ENCODE measurements around the gene PRMT5.
"Not testable (repeated sequence)": the region's sequence is repeated elsewhere in the genome, so short reads cannot be mapped to it uniquely, and the experiment has no call there.

PRMT5 gene

DNA sequence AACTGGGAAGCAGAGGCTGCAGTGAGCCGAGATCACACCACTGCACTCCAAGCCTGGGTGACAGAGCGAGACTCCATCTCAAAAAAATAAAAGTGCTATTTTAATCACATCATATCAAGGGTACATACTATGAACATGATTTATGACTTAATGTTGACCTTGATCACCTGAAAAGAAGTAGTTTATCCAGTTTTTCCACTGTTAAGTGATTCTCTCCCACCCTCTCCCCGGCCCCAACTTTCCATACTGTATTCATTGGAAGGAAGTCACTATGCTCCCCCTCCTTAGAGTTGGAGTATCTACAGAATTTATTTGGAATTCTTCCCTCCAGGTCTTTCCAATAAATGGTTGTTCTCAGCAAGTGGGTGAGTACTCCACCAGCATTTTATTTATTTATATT lies 3.0 kb upstream of the PRMT5 start:
- no peak for DNase-seq (ENCODE audit: low read depth)

DNA sequence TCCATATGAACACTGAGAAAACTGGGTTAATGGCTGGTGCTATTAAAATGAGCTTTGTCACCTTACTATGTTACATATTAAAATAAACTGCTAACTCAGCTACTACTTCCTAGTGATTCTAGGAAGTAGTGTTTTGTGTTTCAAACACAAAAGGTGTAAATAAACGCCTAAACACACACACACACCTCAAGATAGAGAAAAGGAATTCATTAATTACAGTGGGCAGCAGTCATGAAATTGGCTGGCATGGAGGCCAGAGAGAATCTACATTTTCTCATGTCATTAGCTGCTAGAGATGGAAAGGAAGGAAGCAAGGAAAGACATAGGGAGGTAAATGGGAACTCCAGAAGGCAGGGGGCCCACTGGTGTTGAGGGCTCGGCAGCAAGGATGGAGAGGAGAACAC lies 787 bp upstream of the PRMT5 start:
- no peak for DNase-seq (ENCODE audit: low read depth)

DNA sequence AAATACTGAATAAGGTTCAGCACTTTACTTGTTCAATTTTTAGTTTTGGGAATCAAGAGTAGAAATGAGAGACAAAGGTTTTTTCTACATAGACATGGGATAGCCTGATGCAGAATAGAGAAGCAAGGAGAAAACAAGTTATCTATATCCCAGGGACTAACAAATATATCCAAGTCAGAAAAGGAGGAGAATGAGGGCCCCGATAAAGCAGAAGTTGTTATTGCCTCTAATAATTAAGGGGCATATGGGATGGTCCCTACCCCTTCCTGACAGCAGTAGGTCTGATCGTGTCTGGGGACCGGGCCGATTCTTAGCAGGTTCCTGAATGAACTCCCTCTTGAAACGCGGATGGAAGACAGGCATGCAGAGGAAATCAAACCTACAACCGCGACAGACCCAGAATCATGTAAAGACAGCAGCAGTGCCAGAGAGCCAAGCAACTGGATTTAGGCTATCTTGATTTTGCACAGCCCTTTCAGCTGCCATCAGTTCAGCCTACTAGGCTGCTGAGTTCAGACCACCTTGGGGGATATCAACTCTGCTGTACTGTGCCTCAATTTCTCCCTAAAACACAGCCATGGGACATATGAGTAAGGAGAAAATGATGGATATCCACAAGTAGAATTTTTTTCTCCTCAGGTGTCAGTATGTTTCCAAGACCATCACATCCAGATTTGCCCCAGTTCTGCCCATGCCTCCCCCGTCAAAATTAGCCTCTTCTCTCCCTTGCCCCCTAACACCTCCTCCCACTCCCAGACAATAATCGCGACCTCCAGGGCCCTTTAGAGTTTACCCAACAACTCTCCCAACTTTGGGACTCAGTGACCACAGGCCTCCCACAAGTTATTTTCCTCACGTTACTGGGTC lies 706 bp downstream of the PRMT5 start:
- DNase-seq (ENCODE audit: low read depth) = no peak

DNA sequence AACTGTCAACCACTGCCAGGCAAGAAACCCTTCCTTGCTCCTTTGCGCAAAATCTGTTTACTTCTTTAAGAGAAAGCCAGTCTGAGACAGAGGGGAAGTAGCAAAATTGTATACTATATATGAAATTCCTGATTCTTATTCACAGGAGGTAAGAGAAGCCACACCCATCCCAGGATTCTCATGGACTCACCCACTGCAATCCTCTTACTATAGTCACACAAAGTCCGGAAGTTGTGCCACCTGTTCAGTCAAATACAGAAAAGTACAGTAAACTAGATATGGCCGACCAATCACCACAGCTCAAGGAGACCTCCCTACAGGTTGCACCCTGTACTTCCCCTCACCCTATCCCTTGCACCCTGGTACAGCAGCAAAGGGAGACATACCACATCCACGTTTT lies 2.9 kb downstream of the PRMT5 start:
- no peak for DNase-seq (ENCODE audit: low read depth)

DNA sequence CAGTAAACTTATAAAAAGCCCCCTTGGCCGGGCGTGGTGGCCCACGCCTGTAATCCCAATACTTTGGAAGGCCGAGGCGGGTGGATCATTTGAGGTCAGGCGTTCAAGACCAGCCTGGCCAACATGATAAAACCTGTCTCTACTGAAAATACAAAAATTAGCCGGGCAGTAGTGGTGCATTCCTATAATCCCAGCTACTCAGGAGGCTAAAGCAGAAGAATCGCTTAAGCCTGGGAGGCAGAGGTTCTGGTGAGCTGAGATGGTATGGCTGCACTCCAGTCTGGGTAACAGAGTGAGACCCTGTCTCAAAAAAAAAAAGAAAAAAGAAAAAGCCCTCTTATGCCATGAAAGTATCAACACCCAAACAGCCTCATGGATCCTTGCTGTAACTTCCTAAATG lies 3.7 kb downstream of the PRMT5 start:
- no peak for DNase-seq (ENCODE audit: low read depth)

DNA sequence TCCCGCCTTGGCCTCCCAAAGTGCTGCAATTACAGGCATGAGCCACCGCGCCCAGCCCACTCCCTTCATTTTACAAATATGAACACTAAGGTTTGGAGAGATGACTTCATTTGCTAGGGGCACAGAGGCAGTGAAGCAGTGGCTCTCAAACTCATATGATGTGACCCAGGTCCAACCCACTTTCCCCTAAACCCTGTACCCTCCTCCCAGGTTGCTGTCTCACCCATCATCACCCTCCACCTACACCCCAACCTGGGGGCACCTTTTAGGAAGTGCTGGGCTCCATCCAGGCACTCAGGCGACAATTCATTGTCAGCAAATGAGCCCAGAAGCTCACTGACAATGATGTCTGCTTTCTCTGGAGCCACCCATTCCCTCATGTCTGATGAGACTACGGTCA lies 5.4 kb downstream of the PRMT5 start:
- no peak for DNase-seq (ENCODE audit: low read depth)

DNA sequence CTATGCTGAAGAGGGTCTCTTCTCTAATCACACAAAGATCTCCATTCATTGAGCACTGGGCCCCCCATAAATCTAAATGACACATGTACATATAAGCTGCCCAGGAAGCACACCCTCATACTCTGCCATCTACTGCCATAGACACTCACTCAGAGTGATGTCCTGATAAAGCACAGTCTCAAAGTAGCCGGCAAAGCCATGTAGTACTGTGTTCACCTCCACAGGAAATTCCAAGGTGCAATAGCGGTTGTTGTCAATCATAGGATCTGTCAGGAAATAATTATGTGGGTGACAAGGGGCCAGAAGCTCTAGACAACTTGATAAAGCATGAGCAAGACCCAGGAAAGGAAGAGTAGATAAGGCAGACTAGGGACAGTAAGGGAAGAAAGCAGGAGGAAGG lies 6.9 kb downstream of the PRMT5 start:
- DNase-seq (ENCODE audit: low read depth) = no peak

DNA sequence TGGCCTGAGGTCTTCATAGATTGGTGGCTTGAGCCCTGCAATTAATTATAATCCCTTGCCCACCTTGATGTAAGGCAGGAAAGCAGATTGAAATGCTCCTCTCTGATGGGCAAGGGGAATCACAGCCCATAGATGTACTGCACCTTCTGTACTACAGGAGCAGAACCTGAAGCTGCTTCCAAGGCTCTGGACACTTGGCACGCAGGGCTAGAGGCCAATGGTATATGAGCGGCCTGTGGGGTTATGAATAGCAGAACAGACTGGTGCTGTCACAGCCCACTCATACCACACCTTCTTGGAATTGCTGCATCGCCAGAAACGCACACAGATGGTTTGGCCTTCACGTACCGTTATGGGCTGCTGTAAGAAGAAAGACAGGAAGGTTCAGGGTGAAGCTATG lies 8.5 kb downstream of the PRMT5 start:
- no peak for DNase-seq (ENCODE audit: low read depth)

DNA sequence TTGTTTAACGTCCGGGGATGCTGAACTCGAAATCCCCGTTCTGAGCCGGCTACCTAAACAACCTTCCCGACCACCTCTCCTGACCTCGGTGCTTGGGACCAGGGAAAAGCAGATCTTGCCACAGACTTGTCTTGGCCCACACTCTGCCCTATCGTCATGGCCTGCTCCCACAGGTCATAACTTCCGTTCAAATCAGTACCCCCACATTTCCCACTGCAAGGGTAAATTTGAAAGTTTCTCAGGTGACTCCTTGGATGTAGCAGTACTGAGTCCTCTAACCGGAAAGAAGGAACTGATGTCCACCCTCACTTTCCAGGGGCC lies 9.6 kb downstream of the PRMT5 start:
- no peak for DNase-seq (ENCODE audit: low read depth)

DNA sequence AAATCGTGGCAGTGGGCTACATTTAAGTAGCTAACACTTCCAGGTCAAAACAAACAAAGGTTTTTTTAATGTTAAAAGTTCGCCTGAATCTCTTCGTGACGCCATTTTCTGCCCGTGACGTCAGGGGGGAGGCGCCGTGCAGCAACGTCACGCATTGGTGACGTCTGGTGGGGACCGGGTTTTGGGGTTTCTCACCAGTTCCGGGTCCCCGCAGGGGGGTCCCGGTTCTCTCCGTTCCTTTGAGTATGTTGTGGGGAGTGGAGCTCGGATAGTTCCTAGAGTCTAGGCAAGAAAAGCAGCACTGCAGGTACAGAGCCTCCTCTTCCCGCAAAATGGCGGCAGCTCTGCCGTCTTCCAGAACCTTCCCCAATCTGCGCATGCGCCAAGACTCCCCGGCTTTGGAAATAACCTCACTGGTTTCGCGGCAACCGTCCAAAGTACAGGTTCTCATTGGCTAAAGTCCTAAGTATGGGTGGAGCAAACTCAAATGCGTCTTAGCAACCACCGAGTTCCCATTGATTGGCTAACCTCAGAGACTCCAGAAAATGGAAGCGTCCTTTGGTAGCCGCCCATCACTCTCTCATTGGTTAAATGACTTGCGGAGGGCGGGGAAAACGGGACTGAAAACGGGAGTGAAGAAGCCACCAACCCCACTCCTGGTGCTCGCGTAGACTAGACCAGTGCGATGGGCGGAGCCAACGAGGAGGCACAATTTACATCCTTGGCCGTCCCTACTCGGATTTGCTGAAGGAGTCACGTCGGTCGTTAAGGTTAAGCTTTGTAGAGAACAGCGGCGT lies 10.2 kb downstream of the PRMT5 start, which contains the start of gene RBM23:
TSS of gene RBM23 (minus strand) at position 346 of the 797 bp plus-strand sequence.
- DNase-seq (ENCODE audit: low read depth) = peak; percentile 100

DNA sequence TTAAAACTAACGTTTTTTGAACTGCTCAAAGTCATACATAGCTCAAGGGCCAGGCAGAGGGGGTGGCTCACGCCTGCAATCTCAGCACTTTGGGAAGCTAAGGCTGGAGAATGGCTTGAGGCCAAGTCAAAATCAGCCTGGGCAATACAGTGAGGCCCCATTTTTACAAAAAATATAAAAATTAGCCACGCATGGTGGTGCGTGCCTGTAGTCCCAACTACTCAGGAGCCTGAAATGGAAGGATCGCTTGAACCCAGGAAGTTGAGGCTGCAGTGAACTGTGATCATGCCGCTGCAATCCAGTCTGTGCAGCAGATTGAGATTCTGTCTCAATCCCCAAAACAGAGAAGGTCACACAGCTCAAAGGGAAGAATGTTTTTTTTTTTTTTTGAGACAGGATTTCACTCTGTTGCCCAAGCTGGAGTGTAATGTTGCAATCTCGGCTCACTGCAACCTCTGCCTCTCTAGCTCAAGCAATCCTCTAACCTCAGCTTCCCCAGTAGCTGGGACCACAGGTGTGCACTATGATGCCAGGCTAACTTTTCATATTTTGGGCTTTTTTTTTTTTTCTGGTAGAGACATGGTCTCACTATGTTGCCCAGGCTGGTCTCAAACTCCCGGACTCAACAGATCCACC lies 13.2 kb downstream of the PRMT5 start:
- DNase-seq (ENCODE audit: low read depth) = no peak

DNA sequence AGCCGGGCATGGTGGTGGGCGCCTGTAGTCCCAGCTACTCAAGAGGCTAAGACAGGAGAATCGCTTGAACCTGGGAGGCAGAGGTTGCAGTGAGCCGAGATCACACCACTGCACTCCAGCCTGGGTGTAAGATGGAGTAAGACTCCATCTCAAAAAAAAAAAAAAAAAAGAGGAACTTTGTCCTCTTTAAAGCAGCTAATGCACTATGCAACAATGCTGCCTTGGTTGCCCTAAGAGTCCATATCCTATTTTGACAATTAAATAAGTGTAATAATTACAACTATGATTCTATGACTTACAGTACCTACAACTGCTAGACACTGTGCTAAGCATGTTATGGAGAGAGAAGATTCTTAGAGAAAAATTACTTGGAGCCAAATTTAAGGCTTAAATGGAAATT lies 14.3 kb downstream of the PRMT5 start:
- not testable (repeated sequence) for DNase-seq (ENCODE audit: low read depth)

DNA sequence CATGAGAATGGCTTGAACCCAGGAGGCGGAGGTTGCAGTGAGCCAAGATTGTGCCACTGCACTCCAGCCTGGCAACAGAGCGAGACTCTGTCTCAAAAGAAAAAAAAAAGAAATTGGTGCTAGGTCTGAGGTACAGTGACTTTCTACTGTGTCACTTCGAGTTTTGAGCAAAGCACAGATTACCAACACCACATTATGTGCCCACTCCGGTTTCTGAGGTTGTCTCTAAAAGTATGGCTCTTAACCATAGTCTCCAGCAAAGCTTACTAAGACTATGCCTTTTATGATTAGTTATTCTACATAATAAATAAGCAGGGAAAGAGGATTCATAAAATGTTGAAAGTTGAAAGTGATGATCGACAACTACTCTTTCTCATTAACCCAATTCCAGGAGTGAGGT lies 18.3 kb downstream of the PRMT5 start:
- DNase-seq (ENCODE audit: low read depth) = no peak

DNA sequence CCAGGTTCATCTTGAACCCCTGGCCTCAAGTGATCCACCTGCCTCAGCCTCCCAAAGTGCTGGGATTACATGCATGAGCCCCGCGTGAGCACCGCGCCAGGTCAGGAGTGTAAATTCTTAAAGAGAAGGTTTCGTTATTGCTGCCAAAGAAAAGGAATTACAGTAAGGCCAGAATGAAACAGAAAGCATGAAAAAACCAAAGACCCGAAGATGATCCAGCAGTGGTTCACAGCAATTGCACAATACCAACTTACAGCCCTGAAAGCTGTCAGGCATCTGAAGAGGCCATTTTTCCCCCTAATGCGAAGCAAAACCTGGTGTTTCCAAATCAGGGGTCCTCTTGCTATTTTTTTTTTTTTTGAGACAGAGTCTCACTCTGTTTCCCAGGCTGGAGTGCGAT lies 20.6 kb downstream of the PRMT5 start:
- no peak for DNase-seq (ENCODE audit: low read depth)

DNA sequence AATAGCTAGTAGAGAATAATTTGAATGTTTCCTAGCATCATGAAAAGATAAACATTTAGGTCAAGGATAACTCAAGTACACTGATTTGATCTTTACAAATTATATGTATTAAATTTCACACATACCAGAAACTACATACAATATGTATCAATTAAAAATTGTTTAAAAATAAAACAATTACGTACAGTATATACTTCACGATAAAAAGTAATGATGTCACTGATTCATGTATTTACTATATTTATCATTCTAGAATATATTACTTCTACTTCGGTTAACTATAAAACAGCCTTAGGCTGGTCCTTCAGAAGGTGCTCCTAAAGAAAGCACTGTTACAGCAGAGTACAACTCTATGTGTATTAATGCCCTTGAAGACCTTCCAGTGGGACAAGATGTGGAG lies 21.7 kb downstream of the PRMT5 start:
- DNase-seq (ENCODE audit: low read depth) = no peak

DNA sequence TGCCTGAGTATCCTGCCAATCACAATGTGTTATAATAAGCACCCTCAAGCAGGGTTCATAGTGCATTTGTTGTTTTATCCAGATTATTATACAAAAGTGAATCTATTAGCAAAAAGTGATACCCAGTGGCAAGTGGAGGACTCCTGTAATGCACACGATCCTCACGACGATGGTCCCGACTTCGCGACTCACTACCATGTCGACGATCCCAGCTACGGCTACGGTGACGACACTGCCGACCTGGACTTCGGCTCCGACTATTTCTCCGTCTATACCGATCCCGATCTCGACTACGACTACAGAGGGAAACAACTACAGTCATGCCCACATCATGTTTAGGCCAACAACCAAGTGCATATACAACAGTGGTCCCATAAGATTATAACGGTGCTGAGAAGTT lies 23.1 kb downstream of the PRMT5 start:
- no peak for DNase-seq (ENCODE audit: low read depth)

DNA sequence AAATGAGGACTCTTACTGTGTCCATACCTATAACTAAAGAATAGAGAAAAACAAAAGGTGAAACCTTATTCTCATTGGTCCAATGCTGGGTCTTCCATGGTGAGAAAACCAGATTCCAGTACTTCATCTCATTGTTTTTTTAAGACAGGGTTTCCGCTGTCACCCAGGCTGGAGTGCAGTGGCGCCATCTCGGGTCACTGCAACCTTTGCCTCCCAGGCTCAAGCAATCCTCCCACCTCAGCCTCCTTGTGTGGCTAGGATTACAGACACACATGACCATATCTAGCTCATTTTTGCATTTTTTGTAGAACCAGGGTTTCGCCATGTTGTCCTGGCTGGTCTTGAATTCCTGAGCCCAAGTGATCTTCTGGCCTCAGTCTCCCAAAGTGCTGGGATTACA lies 23.5 kb downstream of the PRMT5 start:
- no peak for DNase-seq (ENCODE audit: low read depth)

DNA sequence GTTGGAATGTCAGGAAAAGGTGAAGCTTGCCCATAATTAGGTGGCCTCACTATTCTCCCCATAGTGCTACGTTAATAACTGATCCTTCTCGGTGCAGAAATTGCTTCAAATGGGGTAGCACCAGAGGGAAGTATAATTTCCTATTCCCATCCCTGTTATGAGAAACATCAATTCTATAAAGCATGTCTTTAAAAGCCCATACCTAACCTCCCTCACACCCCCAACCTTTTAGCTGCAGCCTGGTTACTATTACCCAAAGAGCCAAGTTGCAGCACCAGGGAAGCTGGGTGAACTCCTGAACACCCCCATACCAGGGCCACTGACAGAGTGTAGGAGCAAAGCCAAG lies 25.5 kb downstream of the PRMT5 start:
- no peak for DNase-seq (ENCODE audit: low read depth)

DNA sequence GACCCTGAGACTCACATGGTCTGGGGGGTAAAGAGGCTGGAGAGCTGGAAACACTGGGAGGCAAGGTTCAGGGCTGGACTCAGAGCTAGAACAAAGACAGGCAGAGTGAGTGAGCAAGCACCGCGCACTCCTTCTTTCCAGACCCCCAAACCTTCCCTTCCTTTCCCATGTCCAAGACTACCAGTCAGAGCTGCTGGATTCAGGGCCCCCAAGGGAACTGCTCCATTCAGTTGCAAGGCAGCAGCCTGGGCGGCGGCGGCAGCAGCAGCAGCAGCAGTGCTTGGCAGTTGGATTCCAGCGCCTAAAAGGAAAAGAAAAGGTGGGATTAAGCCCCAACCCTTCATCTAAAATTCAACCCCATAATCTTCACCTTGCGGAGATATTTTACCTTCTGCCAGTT lies 27.4 kb downstream of the PRMT5 start:
- no peak for DNase-seq (ENCODE audit: low read depth)

DNA sequence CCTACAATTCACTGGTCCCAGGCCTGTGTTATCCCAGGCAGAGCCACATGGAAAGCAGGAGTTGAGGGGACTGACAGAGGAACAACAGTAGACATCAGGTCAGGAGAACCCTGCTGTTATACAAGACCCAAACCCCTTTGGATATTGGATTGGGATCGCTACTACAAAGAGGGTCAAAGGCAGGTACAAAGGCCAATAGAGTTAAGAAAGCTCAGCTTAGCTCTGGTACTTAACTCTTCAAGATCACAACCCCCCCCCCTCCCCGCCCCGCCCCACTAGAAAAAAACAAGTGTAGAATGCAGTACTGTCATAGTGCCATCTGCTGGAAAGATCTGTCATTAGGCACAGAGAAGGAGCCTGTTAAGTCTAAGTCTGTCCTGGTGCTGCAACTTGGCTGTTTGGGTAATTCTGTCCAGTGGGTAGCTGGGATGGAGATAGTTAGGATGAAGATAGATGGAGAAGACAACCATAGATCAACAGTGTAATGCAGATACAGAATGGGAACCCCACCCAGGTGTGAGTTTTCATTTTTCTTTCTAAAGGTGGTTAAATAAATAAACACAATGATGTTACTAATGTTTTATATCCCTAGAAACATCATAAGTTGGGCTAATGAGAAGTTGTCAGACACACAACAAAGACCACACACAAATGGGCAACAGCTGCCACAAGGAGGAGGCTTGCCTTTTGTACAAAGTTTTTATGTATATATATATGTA lies 28.9 kb downstream of the PRMT5 start:
- no peak for DNase-seq (ENCODE audit: low read depth)

DNA sequence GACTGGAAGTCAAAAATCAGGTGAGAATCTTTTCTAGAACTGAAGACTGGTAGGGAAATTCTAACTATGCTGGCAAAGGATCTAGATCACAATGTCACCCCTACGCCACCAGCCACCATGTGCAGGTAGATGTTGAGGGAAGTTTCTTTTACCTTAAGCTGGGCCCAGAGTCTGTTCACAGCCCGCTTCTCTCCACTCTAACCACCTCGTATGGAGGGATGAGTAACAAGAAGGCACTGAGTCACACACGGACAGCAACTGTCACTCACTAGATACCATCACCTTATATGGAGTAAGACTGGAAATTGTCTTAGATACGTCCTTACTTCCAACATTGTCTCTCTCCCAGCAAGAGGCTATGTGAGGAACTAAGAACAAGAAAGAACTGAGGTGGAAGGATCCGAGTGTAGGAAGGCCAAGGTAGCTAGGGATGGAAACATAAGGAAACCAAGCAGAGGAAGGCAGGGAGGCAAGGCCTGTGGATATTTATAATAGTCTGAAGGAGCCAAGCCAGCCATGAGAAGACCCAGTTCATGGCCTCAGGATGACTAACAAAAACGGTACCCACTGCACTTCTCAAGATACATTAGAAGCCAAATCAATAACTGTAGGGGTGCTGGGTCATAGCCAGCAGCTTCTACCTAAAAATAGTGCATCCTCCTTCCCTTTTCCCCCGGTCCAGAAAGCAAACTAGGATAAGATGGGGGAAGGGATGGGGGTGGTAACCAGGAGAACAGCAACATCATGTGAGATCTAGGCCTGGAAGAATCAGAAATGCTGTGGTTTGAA lies 30.7 kb downstream of the PRMT5 start:
- DNase-seq (ENCODE audit: low read depth) = no peak

DNA sequence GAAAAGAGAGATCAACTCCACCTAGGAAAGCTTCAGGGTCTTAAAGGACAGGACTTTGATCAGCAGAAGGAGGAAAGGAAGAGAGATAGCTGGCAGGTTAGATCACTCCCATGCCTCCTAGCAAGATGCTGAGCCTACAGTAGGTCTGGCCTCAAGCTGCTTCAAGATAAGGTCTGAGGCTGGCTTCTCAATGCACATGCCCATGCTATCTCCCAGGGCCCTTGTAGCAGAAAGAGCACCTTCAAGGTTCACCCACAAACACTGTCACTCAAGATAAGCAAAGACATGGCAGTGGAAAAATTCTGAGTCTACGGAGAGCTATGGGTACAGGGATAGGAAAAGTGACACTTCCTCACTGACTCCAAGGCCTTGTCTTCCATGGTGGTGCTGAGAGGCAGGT lies 31.8 kb downstream of the PRMT5 start:
- DNase-seq (ENCODE audit: low read depth) = no peak
